GM18507 (cell line): ENCODE data around the gene MAPT.

Source experiments
- DNase-seq: peaks from one replicate; pipeline ENCODE4 v3.0.0; 2011; ENCODE audit warnings: low read depth; ENCODE audit not compliant: insufficient read length; ENCODE audit errors: extremely low spot score
- FAIRE-seq: peaks from 2 replicates; lab custom pipeline; 2011; peaks lifted over from hg19 to GRCh38; lab: Jason Lieb, UNC

The MAPT gene

DNA sequence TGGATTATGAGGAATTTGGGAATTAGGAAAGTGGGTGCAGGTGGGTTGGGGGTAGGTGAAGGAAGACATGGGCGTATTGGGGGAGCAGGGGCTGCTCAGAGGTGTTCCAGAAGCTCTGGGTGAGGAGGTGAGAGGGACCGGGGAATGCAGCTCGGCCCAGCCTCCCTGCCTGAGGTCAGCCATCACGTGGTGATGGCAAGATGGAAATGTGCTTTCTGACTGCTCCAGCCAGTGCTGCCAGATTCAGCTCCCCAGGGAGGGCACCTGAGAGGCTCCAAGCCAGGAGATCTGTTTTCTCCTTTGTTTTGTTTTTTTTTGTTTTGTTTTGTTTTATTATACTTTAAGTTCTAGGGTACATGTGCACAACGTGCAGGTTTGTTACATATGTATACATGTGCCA is 69.5 kb downstream of the MAPT start:
- DNase-seq (no peak), FAIRE-seq (no peak)

DNA sequence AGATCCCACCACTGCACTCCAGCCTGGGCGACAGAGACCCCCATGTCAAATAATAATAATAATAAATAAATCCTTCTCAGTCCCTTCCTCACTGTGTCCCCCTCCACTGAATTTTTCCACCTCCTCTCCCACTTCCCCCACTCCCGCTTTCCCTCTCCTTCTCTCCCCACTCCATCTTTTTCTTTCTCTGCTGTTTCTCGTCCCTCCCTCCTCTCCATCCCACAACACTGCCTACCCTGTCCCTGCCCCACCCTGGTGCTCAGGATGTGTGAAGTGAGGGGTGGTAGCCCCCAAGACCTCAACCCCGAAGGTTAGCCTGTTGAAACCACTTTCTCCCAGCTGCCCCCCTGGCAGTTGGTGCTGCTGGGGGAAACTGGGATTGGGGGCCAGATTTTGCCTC is 70.3 kb downstream of the MAPT start:
- DNase-seq (no peak), FAIRE-seq (no peak)

DNA sequence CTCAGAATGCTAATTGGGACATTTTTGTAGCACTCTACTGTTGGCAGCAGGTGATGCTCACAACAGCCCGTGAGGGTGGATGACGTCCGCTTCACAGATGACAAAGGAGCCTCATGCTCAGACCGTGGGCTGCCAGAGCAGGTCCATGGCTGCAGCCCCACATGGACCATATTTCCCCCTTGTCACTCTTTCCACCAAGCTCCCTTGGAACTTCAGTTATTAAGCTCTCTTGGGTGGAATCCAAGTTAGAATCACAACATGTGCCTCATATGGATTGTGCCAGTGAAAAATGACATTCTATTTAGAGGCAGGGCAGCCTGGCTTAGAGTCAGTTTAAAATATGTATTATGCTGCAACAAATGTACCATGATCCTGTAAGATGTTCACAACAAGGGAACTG is 71.5 kb downstream of the MAPT start:
- no peak for DNase-seq
- FAIRE-seq = no peak

DNA sequence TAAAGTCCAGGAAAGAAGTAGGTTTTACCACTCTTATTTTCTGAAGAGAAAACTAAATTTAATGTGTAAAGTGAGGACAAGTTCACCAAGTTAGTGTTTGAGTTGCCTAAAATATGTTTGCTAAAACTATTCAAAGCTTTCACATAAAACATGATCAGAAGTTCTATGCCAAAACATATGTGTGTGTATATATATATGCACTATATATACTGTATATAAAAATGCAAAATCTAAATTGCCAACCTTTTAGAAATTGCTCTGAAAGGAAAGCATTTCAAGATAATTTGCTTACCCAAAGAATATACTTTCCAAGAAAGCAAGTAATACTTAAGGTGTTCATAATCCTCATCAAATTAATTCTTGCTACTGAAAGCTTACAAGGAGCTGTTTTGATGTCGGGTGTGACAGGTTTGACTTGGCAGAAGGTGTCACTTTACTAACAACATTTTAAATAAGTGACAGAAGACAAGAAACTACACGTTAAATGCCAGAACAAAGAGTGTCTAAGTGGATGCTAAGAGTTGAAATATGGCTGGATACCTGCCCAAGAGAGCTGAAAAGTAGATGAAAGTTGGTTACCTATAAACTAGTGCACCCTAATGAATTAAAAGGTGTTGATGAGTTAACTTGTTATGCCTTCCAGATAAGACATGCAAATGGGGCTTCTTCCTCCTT is 72.4 kb downstream of the MAPT start:
- no peak for FAIRE-seq
- DNase-seq = no peak

DNA sequence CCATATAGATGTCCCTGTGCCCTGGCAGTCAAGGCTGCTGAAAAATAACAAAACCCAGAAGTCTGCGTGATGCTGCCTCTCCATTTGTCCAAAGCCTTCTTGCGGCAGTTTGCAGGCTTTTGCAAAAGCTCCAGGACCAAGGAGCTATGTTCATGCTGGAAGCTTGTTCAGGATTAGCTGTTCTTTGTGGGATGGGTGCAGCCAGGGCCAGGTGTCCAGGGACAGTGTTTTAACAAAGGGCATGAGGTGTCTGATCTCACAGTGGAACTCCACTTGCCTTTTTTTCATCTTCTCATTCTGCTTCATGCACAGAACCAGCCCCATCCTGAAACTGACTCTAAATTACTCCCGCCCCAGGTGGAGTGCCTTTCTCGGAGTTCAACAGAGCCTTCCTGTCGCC is 73.0 kb downstream of the MAPT start:
- DNase-seq (no peak), FAIRE-seq (no peak)

DNA sequence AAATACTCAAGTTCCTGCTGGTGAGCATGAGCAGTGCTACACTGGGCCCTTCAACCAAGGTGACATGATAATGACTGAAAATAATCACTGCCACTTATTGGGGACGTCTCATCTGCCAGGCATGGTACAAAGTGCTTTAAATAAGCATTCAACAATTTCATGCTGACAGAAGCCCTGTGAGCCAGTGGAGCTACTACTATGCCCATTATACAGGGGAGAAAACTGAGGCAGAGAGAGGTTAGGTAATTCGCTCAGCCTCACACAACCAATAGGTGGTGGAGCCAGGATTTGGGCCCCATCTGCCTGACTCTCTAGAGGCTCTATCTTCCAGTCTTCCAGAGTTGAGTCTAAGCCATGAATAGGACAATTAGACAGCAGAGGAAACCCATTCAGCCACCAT is 74.4 kb downstream of the MAPT start:
- FAIRE-seq = no peak

DNA sequence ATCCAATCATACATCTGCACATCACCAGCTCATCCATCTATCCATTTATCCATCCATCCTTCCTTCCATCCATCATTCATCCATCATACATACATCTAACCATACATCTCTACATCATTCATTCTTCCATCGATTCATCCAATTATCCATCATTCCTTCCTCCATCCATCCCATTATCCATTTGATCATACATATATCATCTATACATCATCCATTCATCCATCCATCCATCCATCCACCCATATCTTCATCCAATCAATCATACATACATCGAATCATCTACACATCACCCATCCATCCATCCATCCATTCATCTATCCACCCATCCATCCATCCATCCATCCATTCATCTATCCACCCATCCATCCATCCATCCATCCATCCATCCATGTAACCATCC is 75.4 kb downstream of the MAPT start:
- DNase-seq = no peak
- no peak for FAIRE-seq

More for the DNA sequence above, 74.4 kb downstream of the MAPT start:
- no peak for DNase-seq

DNA sequence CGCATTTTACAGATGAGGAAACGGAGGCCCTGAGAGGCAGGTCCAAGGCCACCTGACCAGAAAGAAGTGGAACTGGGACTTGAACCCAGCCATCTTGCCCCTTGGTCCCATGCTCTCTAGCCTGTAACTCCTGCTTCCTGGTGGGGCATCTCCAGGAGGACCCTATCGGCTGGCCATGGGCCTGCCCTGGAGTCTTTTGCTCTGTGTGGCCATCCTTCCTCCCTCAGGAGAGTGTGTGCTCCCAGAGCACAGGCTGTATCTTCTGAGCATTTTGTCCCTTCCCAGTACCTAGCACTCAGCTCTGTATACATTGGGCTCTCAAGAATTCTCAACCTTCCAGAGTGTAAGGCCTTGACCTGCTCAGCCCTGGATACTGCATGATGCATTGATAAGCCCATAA is 76.3 kb downstream of the MAPT start:
- FAIRE-seq (no peak), DNase-seq (no peak)

DNA sequence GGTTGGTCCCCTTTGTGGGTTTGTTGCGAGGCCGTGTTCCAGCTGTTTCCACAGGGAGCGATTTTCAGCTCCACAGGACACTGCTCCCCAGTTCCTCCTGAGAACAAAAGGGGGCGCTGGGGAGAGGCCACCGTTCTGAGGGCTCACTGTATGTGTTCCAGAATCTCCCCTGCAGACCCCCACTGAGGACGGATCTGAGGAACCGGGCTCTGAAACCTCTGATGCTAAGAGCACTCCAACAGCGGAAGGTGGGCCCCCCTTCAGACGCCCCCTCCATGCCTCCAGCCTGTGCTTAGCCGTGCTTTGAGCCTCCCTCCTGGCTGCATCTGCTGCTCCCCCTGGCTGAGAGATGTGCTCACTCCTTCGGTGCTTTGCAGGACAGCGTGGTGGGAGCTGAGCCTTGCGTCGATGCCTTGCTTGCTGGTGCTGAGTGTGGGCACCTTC is 77.4 kb downstream of the MAPT start:
- FAIRE-seq (no peak), DNase-seq (no peak)

DNA sequence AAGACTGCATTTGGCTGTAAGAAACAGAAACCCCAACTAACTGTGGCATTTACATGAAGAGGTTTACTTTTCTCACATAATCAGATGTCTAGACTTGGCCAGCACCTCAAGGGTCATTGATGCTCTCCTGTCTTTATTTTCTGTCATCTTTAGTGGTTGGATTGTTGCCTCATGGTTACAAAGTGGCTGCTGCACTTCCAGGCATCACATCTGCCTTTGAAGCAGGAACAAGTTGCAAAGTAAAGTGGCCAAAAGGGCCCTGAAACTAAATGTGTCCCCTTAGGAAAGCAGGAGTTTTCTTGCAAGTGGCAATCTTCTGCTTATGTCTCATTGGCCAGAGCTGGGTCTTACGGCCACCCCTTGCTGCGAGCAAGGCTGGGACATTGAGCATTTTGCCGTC is 78.2 kb downstream of the MAPT start:
- DNase-seq (no peak), FAIRE-seq (no peak)

DNA sequence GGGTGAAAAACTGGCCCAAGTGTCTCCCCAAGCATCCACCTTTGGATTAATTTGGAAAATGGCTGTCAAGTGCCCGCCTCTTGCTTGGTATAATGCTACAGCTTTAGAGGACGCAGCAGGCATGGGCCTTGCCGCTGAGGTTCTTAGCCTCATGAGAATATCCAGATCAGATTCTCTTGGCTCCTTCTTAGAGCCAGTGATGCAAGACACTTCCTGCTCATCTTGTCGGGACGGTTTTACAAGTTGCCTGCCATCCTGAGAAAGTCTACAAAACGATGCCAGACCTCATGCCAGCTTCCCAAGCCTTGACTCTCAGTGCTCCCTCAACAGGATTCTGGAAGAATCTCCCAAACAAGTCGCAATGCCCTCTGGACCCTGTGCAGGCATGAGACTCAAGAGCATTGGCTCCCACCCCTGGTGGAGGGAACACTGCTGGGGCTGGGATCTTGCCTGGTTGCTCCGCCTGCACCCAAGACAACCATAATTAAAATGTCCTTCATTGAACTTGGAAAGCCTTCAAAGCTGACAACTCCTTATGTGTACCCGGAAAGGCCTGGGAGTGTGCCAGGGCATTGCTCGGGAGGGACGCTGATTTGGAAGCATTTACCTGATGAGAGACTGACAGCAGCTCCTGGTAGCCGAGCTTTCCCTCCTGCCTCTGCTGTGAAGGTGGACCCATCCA is 78.9 kb downstream of the MAPT start:
- FAIRE-seq = no peak

DNA sequence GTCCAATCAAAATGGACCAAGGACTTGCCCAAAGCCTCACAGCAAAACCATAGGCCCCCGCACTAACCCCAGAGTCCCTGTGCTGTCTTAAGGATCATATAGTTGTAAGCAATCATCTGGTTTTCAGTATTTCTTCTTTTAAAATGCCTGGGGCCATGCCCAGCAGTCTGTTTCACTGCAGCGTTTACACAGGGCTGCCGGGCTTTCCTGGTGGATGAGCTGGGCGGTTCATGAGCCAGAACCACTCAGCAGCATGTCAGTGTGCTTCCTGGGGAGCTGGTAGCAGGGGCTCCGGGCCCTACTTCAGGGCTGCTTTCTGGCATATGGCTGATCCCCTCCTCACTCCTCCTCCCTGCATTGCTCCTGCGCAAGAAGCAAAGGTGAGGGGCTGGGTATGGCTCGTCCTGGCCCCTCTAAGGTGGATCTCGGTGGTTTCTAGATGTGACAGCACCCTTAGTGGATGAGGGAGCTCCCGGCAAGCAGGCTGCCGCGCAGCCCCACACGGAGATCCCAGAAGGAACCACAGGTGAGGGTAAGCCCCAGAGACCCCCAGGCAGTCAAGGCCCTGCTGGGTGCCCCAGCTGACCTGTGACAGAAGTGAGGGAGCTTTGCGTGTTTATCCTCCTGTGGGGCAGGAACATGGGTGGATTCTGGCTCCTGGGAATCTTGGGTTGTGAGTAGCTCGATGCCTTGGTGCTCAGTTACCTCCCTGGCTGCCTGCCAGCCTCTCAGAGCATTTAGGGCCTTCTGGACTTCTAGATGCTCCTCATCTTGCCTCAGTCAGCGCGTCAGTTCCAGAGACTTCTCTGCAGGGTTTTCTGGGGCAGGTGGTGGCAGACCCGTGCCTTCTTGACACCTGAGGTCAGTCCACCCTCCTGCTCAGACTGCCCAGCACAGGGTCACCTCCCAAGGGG is 79.8 kb downstream of the MAPT start:
- DNase-seq (no peak), FAIRE-seq (no peak)

More for the DNA sequence above, 78.9 kb downstream of the MAPT start:
- no peak for DNase-seq

DNA sequence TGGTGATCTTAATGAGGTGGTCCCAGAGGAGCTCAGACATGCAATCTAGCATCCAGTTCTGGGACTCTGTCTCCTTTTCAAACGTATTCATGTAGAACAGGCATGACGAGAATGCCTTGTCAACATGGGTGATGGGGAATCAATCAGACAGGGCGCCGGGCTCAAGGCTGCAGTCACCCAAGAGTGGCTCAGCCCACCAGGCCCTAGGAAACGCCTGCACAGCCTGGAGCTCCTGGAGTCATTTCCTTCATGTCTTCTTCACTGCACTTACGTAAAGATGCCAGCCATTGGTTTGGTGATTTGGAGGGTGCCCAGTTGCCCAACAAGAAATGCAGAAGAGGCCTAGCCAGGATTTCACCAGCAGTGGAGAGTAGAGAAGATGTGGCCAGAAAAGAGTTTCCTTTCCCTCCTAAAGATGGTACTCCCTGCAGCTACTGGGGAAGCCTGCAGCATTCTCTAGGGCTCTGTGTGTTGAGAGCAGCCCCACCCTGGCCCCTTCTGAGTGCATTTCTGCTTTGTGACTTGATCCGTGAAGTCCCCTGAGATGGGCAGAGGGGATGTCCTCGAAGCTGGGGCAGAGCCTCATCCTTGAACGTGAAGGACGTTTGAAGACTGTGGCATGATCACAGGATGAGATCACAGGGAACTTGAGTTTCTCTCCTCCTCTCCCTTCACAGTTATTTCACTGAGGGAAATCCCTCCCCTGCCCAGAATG is 80.7 kb downstream of the MAPT start:
- no peak for FAIRE-seq

DNA sequence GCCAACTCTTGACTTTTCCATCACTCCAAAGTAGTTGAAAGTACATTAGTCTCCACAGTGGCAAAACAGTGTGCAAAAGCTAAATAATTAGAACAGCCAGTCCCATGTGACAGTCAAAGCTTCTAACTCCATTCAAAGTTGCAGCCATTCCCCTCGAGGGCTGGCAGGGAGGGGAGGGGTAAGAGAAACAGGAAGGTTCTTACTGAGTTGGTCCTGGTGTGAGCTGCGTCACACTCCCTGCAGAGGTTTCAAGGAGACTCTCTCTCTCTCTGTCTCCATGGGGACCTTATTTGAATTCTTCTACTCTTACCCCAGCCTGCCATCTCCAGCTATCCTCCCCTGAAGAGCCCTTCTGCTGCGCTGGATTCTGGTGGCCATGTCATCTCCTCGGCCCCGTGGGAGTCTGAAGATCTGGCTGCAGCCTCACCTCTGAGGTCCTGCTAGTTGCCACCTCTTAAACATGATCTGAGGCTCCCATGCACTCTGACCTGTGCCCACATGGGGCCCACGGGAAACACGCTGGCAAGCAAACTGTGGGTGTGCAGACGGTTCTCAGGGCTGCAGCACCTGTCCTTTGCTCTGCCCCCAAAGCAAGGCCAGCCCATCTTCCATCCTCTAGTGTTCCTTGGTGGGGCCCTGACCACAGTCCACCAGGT is 81.4 kb downstream of the MAPT start:
- FAIRE-seq (no peak), DNase-seq (no peak)

More for the DNA sequence above, 80.7 kb downstream of the MAPT start:
- DNase-seq = no peak

DNA sequence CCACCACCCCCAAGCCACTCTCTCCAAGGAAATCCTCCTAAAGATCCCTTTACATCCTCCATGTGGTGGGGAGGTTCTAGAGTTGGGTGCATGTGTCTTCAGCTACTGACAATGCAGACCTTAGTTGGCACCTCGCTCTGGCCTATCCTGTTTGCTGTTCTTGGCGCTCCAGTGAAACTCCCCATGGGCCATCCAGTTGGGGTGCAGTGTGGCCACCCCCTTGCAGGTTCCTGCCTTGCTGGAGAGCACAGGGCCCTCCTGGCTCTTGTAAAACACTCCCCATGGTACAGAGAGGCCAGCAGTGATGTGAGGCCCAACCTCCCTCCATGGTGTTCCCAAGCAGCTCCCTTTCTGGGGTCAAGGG is 82.0 kb downstream of the MAPT start:
- no peak for DNase-seq
- FAIRE-seq = no peak

DNA sequence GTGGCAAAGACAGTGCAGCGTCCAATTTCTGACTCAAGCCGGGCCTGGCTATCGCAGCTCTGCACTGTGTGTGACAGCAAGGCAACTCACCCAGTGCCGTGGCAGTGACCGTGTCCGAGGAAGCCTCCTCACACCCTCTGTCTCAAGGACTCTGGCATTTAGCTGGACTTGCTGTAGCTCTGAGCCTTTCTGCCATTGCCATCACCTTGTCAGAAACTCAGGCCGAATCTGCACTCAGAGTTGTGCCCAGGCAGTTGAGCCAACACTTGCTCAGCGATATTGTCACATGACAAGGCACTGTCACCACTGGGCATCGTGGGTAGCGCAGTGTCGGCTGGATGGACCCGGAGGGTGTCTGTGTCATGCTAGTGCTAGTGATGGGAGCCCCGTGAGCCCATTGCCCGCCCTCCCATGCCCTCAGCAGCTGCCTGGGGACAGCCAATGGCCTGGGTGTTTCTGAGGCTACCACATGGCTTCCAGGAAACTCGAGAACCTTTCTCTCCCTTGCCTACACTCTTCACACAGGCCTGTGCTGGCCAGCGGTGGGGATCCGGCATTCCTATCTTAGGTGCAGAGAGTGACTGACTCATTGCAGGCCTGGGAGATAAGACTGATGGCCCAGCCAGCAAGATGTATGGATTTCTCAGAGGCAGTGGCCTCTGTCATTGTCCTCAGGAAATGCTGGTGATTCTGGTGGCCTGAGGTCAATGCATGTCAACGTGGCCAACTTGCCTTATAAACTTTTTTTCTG is 82.6 kb downstream of the MAPT start:
- no peak for FAIRE-seq
- no peak for DNase-seq

DNA sequence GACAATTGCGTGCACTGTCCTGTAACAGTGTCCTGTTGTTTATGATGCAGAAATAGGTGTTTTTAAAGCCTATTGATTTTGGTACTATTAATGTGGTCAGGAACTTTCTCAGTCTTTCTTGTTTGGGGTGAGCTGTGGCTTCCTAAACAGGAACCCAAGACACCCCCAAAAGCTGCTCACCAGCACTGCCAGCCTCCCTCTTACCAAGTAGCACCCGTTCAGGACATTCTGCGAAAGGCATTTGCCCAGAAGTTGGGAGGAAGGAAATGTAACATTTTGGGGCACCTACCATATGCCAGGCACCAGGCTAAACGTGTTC is 83.1 kb downstream of the MAPT start:
- DNase-seq (no peak), FAIRE-seq (no peak)

DNA sequence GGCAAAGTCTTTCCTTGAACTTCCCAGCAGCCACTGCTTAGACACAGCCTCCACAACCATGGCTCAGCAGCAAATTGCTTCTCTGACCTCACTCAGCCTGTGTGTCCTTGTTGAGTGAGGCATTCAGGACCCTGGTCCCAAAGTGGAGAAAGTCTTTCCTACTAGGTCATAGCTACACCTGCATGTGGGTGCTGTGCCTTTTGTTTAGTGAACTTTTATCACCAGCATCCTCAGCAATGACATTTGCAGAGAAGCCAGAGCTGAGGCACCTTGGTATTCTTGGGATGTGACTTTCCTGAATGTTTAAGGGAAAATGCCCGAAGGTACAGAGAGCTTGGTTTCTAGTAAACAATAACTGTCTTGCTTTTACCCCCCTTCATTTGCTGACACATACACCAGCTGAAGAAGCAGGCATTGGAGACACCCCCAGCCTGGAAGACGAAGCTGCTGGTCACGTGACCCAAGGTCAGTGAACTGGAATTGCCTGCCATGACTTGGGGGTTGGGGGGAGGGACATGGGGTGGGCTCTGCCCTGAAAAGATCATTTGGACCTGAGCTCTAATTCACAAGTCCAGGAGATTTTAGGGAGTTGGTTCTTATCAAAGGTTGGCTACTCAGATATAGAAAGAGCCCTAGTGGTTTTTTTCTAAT is 83.7 kb downstream of the MAPT start:
- DNase-seq (no peak), FAIRE-seq (no peak)
